Liver (tissue), 9 donors: ENCODE data around the gene WFS1. TPM values are rescaled to one million over a fixed set of nuclear protein-coding genes. Genes with fewer than 3 reads are reported as not detected.

Experiments
- DNase-seq: peaks from one replicate; pipeline ENCODE4 v3.0.0-alpha.2; 2017; ENCODE audit warnings: low spot score
- H3K27ac ChIP-seq, 2 donors: one replicate each; pipeline ENCODE4 v1.7.0; 2013; ENCODE audit warnings: inconsistent platforms in 2 of 2, low read length in 2 of 2, control low read depth in 1 of 2, low read depth in 1 of 2, mild to moderate bottlenecking in 1 of 2
- H3K27me3 ChIP-seq, 4 donors: one replicate each; pipeline versions ENCODE4 v1.6.1 to v1.7.0; 2013; ENCODE audit warnings: low read length in 3 of 4, inconsistent platforms in 1 of 4, mild to moderate bottlenecking in 1 of 4, moderate library complexity in 1 of 4; ENCODE audit not compliant: control insufficient read depth in 4 of 4, insufficient read depth in 4 of 4
- H3K36me3 ChIP-seq, 4 donors: one replicate each; pipeline versions ENCODE4 v1.6.1 to v1.7.0; 2013; ENCODE audit warnings: low read length in 3 of 4, mild to moderate bottlenecking in 3 of 4, low read depth in 1 of 4, moderate library complexity in 1 of 4; ENCODE audit not compliant: control insufficient read depth in 4 of 4, insufficient read depth in 3 of 4
- H3K4me1 ChIP-seq, 4 donors: one replicate each; pipeline versions ENCODE4 v1.6.1 to v1.7.0; 2013; ENCODE audit warnings: low read length in 3 of 4, mild to moderate bottlenecking in 3 of 4, moderate library complexity in 1 of 4; ENCODE audit not compliant: control insufficient read depth in 4 of 4, insufficient read depth in 4 of 4
- H3K4me3 ChIP-seq, 3 donors: one replicate each; pipeline versions ENCODE4 v1.6.1 to v1.7.0; 2013; ENCODE audit warnings: low read length in 3 of 3, control low read depth in 1 of 3, low read depth in 1 of 3, mild to moderate bottlenecking in 1 of 3
- H3K9ac ChIP-seq, 2 donors: one replicate each; pipeline ENCODE4 v1.7.0; 2013; ENCODE audit warnings: low read length in 2 of 2, mild to moderate bottlenecking in 2 of 2, moderate library complexity in 2 of 2, control low read depth in 1 of 2, low read depth in 1 of 2
- H3K9me3 ChIP-seq, 4 donors: one replicate each; pipeline versions ENCODE4 v1.6.1 to v1.7.0; 2013; ENCODE audit warnings: low read length in 3 of 4; ENCODE audit not compliant: control insufficient read depth in 4 of 4
- CTCF ChIP-seq: fragments of 150-350 bp; IDR thresholded peaks from 2 replicates; pipeline ENCODE4 v1.5.1; 2017; ENCODE audit warnings: improper control_type of control experiment, low read depth, low read length; ENCODE audit not compliant: missing input control
- EGR1 ChIP-seq, 2 donors: IDR thresholded peaks; 2 replicates each; pipeline ENCODE4 v1.6.1; 2016 to 2018; ENCODE audit warnings: antibody characterized with exemption in 2 of 2, low read depth in 2 of 2
- FOXA1 ChIP-seq: IDR thresholded peaks from 2 replicates; pipeline ENCODE4 v1.6.1; 2016; ENCODE audit warnings: antibody characterized with exemption
- FOXA2 ChIP-seq: IDR thresholded peaks from 2 replicates; pipeline ENCODE4 v1.6.1; 2016; ENCODE audit warnings: antibody characterized with exemption
- GABPA ChIP-seq, 2 donors: IDR thresholded peaks in 1 of 2; conservative IDR thresholded peaks in 1 of 2; 2 replicates each; pipeline ENCODE4 v1.6.1; 2016; ENCODE audit warnings: antibody characterized with exemption in 2 of 2, mild to moderate bottlenecking in 1 of 2, moderate library complexity in 1 of 2
- HNF4A ChIP-seq, 2 donors: conservative IDR thresholded peaks; 2 replicates each; pipeline ENCODE4 v1.6.1; 2016; ENCODE audit warnings: antibody characterized with exemption in 2 of 2, mild to moderate bottlenecking in 2 of 2
- HNF4G ChIP-seq: IDR thresholded peaks from 2 replicates; pipeline ENCODE4 v1.6.1; 2016; ENCODE audit warnings: antibody characterized with exemption
- JUND ChIP-seq, 2 donors: IDR thresholded peaks; 2 replicates each; pipeline ENCODE4 v1.6.1; 2016; ENCODE audit warnings: antibody characterized with exemption in 2 of 2
- MAX ChIP-seq: IDR thresholded peaks from 2 replicates; pipeline ENCODE4 v1.6.1; 2016; ENCODE audit warnings: antibody characterized with exemption
- NR2F2 ChIP-seq: IDR thresholded peaks from 2 replicates; pipeline ENCODE4 v1.6.1; 2016; ENCODE audit warnings: antibody characterized with exemption
- RXRA ChIP-seq, 2 donors: IDR thresholded peaks; 2 replicates each; pipeline ENCODE4 v1.6.1; 2017 to 2018; ENCODE audit warnings: antibody characterized with exemption in 2 of 2, mild to moderate bottlenecking in 1 of 2
- SP1 ChIP-seq: IDR thresholded peaks from 2 replicates; pipeline ENCODE4 v1.6.1; 2018; ENCODE audit warnings: antibody characterized with exemption, mild to moderate bottlenecking
- TAF1 ChIP-seq: conservative IDR thresholded peaks from 2 replicates; pipeline ENCODE4 v1.6.1; 2016; ENCODE audit warnings: antibody characterized with exemption, mild to moderate bottlenecking
- YY1 ChIP-seq: IDR thresholded peaks from 2 replicates; pipeline ENCODE4 v1.6.1; 2016; ENCODE audit warnings: antibody characterized with exemption, mild to moderate bottlenecking
- ZBTB33 ChIP-seq: IDR thresholded peaks from 2 replicates; pipeline ENCODE4 v1.6.1; 2016; ENCODE audit warnings: antibody characterized with exemption
- WGBS: extraction: QIAGEN DNeasy Blood & Tissue Kit; methylation state at CpG from one replicate; pipeline ENCODE4 v1.1.7; 2013; 5-methylcytosine and 5-hydroxymethylcytosine counted together
- polyA plus RNA-seq, 2 donors: library from polyadenylated mRNA; stranded (reverse) in 1 of 2; unstranded in 1 of 2; fragments of 200-250 nt in 1 of 2; fragments of >200 nt in 1 of 2; fragmentation: Nextera tagmentation in 1 of 2; extraction: Ambion mirVana in 1 of 2; gene quantifications; one replicate each; pipeline versions ENCODE4 v1.2.1 to v1.2.3, GENCODE V29; 2013 to 2015
- total RNA-seq, 2 donors: library from RNA; depleted of rRNA; stranded (reverse); fragments of >200 nt; gene quantifications; one replicate each; pipeline ENCODE4 v1.2.3, GENCODE V29; 2014
- donor health status: healthy.
- donor health status: healthy.
- donor health status: healthy.
- donor health status: healthy.
- donor health status: healthy.

WFS1 gene
- total and polyA plus RNA-seq, 4 donors, result 6.0 to 23.9 (median 13.0) TPM

GRCh38 chr4:6322761-6323566, 53.3 kb downstream of the WFS1 start:
- no peaks in the 10 kb centered on the region for H3K4me1 ChIP-seq
- no peaks in the 10 kb centered on the region for H3K27me3 ChIP-seq
- TF ChIP-seq NR2F2, result no peak
- TF ChIP-seq HNF4G, result no peak
- no peak for TF ChIP-seq SP1
- no peak for TF ChIP-seq YY1
- TF ChIP-seq ZBTB33, result no peak
- no peak overlapping the region for H3K9ac ChIP-seq
- no peak overlapping the region for H3K4me3 ChIP-seq
- DNase-seq, result no peak
- no peak overlapping the region for H3K27ac ChIP-seq
- 80% methylated on average over 33 of the region's 33 CpGs for WGBS
- H3K36me3 ChIP-seq, result no peaks in the 10 kb centered on the region
- H3K9me3 ChIP-seq, result no peaks in the 10 kb centered on the region

GRCh38 chr4:6324461-6324998, 54.9 kb downstream of the WFS1 start:
- no peaks in the 10 kb centered on the region for H3K4me1 ChIP-seq
- no peak overlapping the region for H3K4me3 ChIP-seq
- no peaks in the 10 kb centered on the region for H3K36me3 ChIP-seq
- no peak overlapping the region for H3K9ac ChIP-seq
- no peaks in the 10 kb centered on the region for H3K9me3 ChIP-seq
- TF ChIP-seq GABPA (IDR thresholded peaks at IDR 0.05 in 1 of 2, conservative IDR thresholded peaks at IDR 0.05 in 1 of 2) (no peak), ZBTB33 (no peak), TAF1 (no peak), NR2F2 (peak; percentile 73)
- peak overlapping the region in 1 of 2 donors; percentile 30 for H3K27ac ChIP-seq
- no peaks in the 10 kb centered on the region for H3K27me3 ChIP-seq
- no peak for DNase-seq
- WGBS, result 62% methylated on average over 15 of the region's 15 CpGs

- H3K9me3 ChIP-seq, result no peaks in the 10 kb centered on the region
- H3K27ac ChIP-seq, result no peak overlapping the region
- H3K36me3 ChIP-seq, result no peaks in the 10 kb centered on the region
- H3K4me3 ChIP-seq, result no peak overlapping the region
- no peak for DNase-seq
- H3K9ac ChIP-seq, result no peak overlapping the region
- 59% methylated on average over 22 of the region's 22 CpGs for WGBS
- H3K4me1 ChIP-seq, result no peaks in the 10 kb centered on the region
- no peaks in the 10 kb centered on the region for H3K27me3 ChIP-seq
- TF ChIP-seq HNF4A (conservative IDR thresholded peaks at IDR 0.05) (no peak), RXRA (IDR thresholded peaks at IDR 0.05) (no peak), SP1 (no peak), CTCF (no peak), ZBTB33 (no peak), TAF1 (no peak), JUND (IDR thresholded peaks at IDR 0.05) (no peak), NR2F2 (no peak), GABPA (IDR thresholded peaks at IDR 0.05 in 1 of 2, conservative IDR thresholded peaks at IDR 0.05 in 1 of 2) (no peak), EGR1 (IDR thresholded peaks at IDR 0.05; ENCODE audit: low read depth in 2 of 2) (no peak), FOXA2 (no peak), MAX (no peak), FOXA1 (no peak), HNF4G (no peak), YY1 (no peak)
Measured at GRCh38 chr4:6324999-6325787, 55.5 kb downstream of the WFS1 start.
